DND-41 (cell line): ENCODE results near the gene WFIKKN1.

Source experiments
- ATAC-seq: fragments of 200-7000 bp; cut with Tn5 transposase; 3 replicates; pipeline ENCODE4 v1.9.1; 2021; ENCODE audit warnings: low read depth; ENCODE audit not compliant: insufficient read depth
- DNase-seq: peaks from one replicate; pipeline ENCODE4 v3.0.0-alpha.2; 2020
- H2AFZ ChIP-seq: 2 replicates; pipeline ENCODE4 v1.6.0; 2012; ENCODE audit warnings: low read depth, low read length
- H3K27ac ChIP-seq: 2 replicates; pipeline ENCODE4 v1.5.1; 2012; ENCODE audit warnings: low read length, inconsistent platforms
- H3K27me3 ChIP-seq: fragments of 200-600 bp; sonication (generic); 2 replicates; pipeline ENCODE4 v1.6.0; 2012; ENCODE audit warnings: low read length, mild to moderate bottlenecking, inconsistent platforms; ENCODE audit not compliant: insufficient read depth, poor library complexity
- H3K36me3 ChIP-seq: 2 replicates; pipeline ENCODE4 v1.5.1; 2012; ENCODE audit warnings: low read length, inconsistent platforms; ENCODE audit not compliant: insufficient read depth
- H3K4me1 ChIP-seq: 2 replicates; pipeline ENCODE4 v1.5.1; 2012; ENCODE audit warnings: mild to moderate bottlenecking, low read length; ENCODE audit not compliant: insufficient read depth
- H3K4me2 ChIP-seq: 2 replicates; pipeline ENCODE4 v1.6.0; 2012; ENCODE audit warnings: mild to moderate bottlenecking, moderate library complexity, low read length, inconsistent platforms; ENCODE audit not compliant: insufficient read depth
- H3K4me3 ChIP-seq, 2 experiments: fragments of 200-600 bp in 1 of 2; shearing (Covaris generic) in 1 of 2; 2 replicates each; pipeline ENCODE4 v1.5.1; 2012 to 2016; ENCODE audit warnings: inconsistent platforms in 2 of 2, low read length in 2 of 2, mild to moderate bottlenecking in 2 of 2, low read depth in 1 of 2, moderate library complexity in 1 of 2
- H3K79me2 ChIP-seq: 2 replicates; pipeline ENCODE4 v1.6.0; 2012; ENCODE audit warnings: low read length, inconsistent platforms; ENCODE audit not compliant: insufficient read depth
- H3K9ac ChIP-seq: 2 replicates; pipeline ENCODE4 v1.6.0; 2012; ENCODE audit warnings: low read depth, mild to moderate bottlenecking, inconsistent platforms, low read length, moderate library complexity
- H3K9me3 ChIP-seq: 2 replicates; pipeline ENCODE4 v1.5.1; 2012; ENCODE audit warnings: low read length, moderate library complexity, mild to moderate bottlenecking, inconsistent platforms; ENCODE audit not compliant: insufficient read depth, severe bottlenecking
- H4K20me1 ChIP-seq: 2 replicates; pipeline ENCODE4 v1.6.0; 2012; ENCODE audit warnings: low read length; ENCODE audit not compliant: insufficient read depth
- EZH2 ChIP-seq: IDR thresholded peaks from 3 replicates; pipeline ENCODE4 v1.6.1; 2012; ENCODE audit warnings: borderline replicate concordance, low read depth, mild to moderate bottlenecking, moderate library complexity, low read length, inconsistent platforms; ENCODE audit not compliant: severe bottlenecking
- TF ChIP-seq, protein P1 (sequence below): IDR thresholded peaks from 2 replicates; pipeline ENCODE4 v1.5.1; 2012; ENCODE audit warnings: borderline replicate concordance, low read length, moderate library complexity, mild to moderate bottlenecking; ENCODE audit not compliant: poor library complexity, severe bottlenecking; ENCODE audit errors: extremely low read depth

WFIKKN1 gene

DNA sequence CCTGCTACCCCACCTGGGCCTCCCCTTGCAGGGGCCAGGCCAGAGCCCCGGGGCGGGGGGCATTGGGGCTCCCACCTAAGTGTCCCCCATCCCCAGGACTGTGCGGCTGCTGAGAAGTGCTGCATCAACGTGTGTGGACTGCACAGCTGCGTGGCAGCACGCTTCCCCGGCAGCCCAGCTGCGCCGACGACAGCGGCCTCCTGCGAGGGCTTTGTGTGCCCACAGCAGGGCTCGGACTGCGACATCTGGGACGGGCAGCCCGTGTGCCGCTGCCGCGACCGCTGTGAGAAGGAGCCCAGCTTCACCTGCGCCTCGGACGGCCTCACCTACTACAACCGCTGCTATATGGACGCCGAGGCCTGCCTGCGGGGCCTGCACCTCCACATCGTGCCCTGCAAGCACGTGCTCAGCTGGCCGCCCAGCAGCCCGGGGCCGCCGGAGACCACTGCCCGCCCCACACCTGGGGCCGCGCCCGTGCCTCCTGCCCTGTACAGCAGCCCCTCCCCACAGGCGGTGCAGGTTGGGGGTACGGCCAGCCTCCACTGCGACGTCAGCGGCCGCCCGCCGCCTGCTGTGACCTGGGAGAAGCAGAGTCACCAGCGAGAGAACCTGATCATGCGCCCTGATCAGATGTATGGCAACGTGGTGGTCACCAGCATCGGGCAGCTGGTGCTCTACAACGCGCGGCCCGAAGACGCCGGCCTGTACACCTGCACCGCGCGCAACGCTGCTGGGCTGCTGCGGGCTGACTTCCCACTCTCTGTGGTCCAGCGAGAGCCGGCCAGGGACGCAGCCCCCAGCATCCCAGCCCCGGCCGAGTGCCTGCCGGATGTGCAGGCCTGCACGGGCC, 1.9 kb downstream of the WFIKKN1 start:
- peaks cover 34% of the 10 kb centered on the region for H4K20me1 ChIP-seq
- TF ChIP-seq, protein P1, sequence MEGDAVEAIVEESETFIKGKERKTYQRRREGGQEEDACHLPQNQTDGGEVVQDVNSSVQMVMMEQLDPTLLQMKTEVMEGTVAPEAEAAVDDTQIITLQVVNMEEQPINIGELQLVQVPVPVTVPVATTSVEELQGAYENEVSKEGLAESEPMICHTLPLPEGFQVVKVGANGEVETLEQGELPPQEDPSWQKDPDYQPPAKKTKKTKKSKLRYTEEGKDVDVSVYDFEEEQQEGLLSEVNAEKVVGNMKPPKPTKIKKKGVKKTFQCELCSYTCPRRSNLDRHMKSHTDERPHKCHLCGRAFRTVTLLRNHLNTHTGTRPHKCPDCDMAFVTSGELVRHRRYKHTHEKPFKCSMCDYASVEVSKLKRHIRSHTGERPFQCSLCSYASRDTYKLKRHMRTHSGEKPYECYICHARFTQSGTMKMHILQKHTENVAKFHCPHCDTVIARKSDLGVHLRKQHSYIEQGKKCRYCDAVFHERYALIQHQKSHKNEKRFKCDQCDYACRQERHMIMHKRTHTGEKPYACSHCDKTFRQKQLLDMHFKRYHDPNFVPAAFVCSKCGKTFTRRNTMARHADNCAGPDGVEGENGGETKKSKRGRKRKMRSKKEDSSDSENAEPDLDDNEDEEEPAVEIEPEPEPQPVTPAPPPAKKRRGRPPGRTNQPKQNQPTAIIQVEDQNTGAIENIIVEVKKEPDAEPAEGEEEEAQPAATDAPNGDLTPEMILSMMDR = no peak
- no peak for TF ChIP-seq EZH2
- peaks cover 26% of the 10 kb centered on the region for H3K4me1 ChIP-seq
- H3K27me3 ChIP-seq = no peaks in the 10 kb centered on the region
- H3K27ac ChIP-seq = no peak overlapping the region
- H3K36me3 ChIP-seq = peaks cover 17% of the 10 kb centered on the region
- DNase-seq (no peak), ATAC-seq (no peak)
- peaks cover 23% of the 10 kb centered on the region for H3K79me2 ChIP-seq
- H3K9ac ChIP-seq = no peak overlapping the region
- H3K9me3 ChIP-seq = no peaks in the 10 kb centered on the region
- H3K4me3 ChIP-seq = no peak overlapping the region
- no peak overlapping the region for H2AFZ ChIP-seq
- H3K4me2 ChIP-seq = no peak overlapping the region

DNA sequence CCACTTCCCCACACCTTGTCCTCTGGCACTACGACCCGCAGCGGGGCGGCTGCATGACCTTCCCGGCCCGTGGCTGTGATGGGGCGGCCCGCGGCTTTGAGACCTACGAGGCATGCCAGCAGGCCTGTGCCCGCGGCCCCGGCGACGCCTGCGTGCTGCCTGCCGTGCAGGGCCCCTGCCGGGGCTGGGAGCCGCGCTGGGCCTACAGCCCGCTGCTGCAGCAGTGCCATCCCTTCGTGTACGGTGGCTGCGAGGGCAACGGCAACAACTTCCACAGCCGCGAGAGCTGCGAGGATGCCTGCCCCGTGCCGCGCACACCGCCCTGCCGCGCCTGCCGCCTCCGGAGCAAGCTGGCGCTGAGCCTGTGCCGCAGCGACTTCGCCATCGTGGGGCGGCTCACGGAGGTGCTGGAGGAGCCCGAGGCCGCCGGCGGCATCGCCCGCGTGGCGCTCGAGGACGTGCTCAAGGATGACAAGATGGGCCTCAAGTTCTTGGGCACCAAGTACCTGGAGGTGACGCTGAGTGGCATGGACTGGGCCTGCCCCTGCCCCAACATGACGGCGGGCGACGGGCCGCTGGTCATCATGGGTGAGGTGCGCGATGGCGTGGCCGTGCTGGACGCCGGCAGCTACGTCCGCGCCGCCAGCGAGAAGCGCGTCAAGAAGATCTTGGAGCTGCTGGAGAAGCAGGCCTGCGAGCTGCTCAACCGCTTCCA, 2.7 kb downstream of the WFIKKN1 start:
- H3K27me3 ChIP-seq = no peaks in the 10 kb centered on the region
- H3K4me1 ChIP-seq = peaks cover 27% of the 10 kb centered on the region
- H2AFZ ChIP-seq = no peak overlapping the region
- DNase-seq (no peak), ATAC-seq (no peak)
- H3K36me3 ChIP-seq = peaks cover 17% of the 10 kb centered on the region
- peak overlapping the region in 1 of 2 experiments; percentile 19; a peak in 1 of 4 replicates for H3K4me3 ChIP-seq
- no peak overlapping the region for H3K9ac ChIP-seq
- H3K9me3 ChIP-seq = no peaks in the 10 kb centered on the region
- peak overlapping the region; percentile 92; the same call in 1 of the 2 replicates for H3K4me2 ChIP-seq
- peaks cover 34% of the 10 kb centered on the region for H4K20me1 ChIP-seq
- H3K79me2 ChIP-seq = peaks cover 23% of the 10 kb centered on the region
- no peak for TF ChIP-seq EZH2
- TF ChIP-seq, protein P1 = no peak
- no peak overlapping the region for H3K27ac ChIP-seq

DNA sequence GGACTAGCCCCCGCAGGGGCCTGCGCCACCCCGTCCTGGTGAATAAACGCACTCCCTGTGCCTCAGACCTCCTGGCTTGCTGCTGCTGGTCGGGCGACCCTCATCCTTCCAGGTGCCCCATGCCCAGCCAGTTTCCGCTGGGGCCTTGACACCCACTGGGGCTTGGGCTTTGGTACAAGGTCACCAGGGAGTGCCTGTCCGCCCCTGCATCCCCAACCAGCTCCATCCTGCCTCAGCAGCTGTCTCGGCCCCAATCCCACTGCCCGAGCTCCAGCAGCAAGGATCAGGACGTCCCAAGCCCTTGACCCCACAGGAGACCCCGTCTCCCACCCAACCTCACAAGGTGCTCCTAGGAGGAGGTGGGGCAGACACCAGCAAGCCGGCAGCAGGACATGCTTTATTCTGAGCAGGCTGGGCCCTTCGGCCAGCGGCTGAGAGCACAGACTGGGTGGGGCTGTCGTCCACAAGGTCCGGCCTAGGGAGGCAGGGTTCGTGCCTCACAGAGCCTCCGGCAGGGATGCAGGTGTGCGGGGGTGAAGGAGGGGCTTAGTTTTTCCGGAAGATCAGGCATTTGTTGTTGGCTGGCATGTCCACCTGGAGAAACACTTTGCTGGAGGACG, 3.4 kb downstream of the WFIKKN1 start:
- H3K36me3 ChIP-seq = peaks cover 17% of the 10 kb centered on the region
- peaks cover 23% of the 10 kb centered on the region for H3K79me2 ChIP-seq
- no peak for DNase-seq
- H3K4me1 ChIP-seq = peaks cover 27% of the 10 kb centered on the region
- no peak for ATAC-seq
- peak overlapping the region in 1 of 2 experiments; percentile 19; a peak in 1 of 4 replicates for H3K4me3 ChIP-seq
- H3K4me2 ChIP-seq = peak overlapping the region; percentile 92
- H3K9ac ChIP-seq = peak overlapping the region; percentile 92; the same call in 1 of the 2 replicates
- TF ChIP-seq EZH2 = no peak
- TF ChIP-seq, protein P1 = no peak
- no peak overlapping the region for H3K27ac ChIP-seq
- peaks cover 31% of the 10 kb centered on the region for H4K20me1 ChIP-seq
- no peaks in the 10 kb centered on the region for H3K9me3 ChIP-seq
- H3K27me3 ChIP-seq = no peaks in the 10 kb centered on the region
- no peak overlapping the region for H2AFZ ChIP-seq
